HepG2 (cell line): ENCODE data around the gene TBC1D22A. TPM values are rescaled to one million over a fixed set of nuclear protein-coding genes. Genes with fewer than 3 reads are reported as not detected.

Source experiments
- ATAC-seq: fragments of 200-7000 bp; cut with Tn5 transposase; 3 replicates; pipeline ENCODE4 v1.9.1; 2020; ENCODE audit warnings: mild to moderate bottlenecking, moderate library complexity
- BruUV-seq: library from RNA; stranded (reverse); fragments of 400-500 nt; replicated peaks from 2 replicates; lab custom pipeline; 2021; lab: Mats Ljungman, UMichigan
- CTCF ChIA-PET: fragments of 300-600 bp; formaldehyde crosslinking; extraction: SDS; loops from one replicate; lab custom pipeline; 2021; ENCODE audit warnings: low total read pairs, inconsistent platforms, low intra/inter-chr PET ratio; lab: Yijun Ruan, JAX
- POLR2A ChIA-PET: fragments of 350-600 bp; sonication (Branson Sonifier 250); formaldehyde crosslinking; loops from one replicate; lab custom pipeline; 2020; ENCODE audit warnings: antibody characterized with exemption, inconsistent platforms; lab: Yijun Ruan, JAX
- DNase-seq: peaks from one replicate; pipeline ENCODE4 v3.0.0-alpha.2; 2015; ENCODE audit warnings: low spot score
- FAIRE-seq: peaks from 3 replicates; lab custom pipeline; 2011; peaks lifted over from hg19 to GRCh38; lab: Jason Lieb, UNC
- H2AFZ ChIP-seq: one replicate; pipeline ENCODE4 v1.6.1; 2011; ENCODE audit warnings: low read length, inconsistent platforms
- H3K27ac ChIP-seq: fragments of 300-600 bp; 3 replicates; pipeline ENCODE4 v1.8.0; 2011; ENCODE audit warnings: mixed run types, mild to moderate bottlenecking, mixed read lengths, low read length, inconsistent platforms; ENCODE audit not compliant: insufficient read depth; ENCODE audit errors: extremely low read length
- H3K27me3 ChIP-seq, 2 experiments: fragments of 200-600 bp in 1 of 2; 2 replicates in 1 of 2; 3 replicates in 1 of 2; pipeline versions ENCODE4 v1.6.0 to v1.8.0; 2011; ENCODE audit warnings: low read length in 2 of 2, mild to moderate bottlenecking in 2 of 2, moderate library complexity in 2 of 2, inconsistent platforms in 1 of 2; ENCODE audit not compliant: insufficient read depth in 2 of 2, control insufficient read depth in 1 of 2
- H3K36me3 ChIP-seq, 2 experiments: fragments of 200-600 bp in 1 of 2; replicated peaks in 1 of 2; 2 replicates in 1 of 2; 3 replicates in 1 of 2; pipeline versions ENCODE4 v1.5.1 to v1.8.0; 2011; ENCODE audit warnings: low read length in 2 of 2, inconsistent platforms in 1 of 2; ENCODE audit not compliant: insufficient read depth in 2 of 2, control insufficient read depth in 1 of 2
- H3K4me1 ChIP-seq: 2 replicates; pipeline ENCODE4 v1.5.1; 2012; ENCODE audit warnings: low read length, inconsistent platforms; ENCODE audit not compliant: insufficient read depth
- H3K4me2 ChIP-seq: 2 replicates; pipeline ENCODE4 v1.6.0; 2011; ENCODE audit warnings: low read depth, low read length, inconsistent platforms
- H3K4me3 ChIP-seq, 3 experiments: fragments of 200-600 bp in 1 of 3; sonication (generic), shearing (Covaris generic) in 1 of 3; replicated peaks in 1 of 3; 2 replicates each; pipeline ENCODE4 v1.5.1; 2011 to 2016; ENCODE audit warnings: low read length in 3 of 3, inconsistent platforms in 2 of 3, low read depth in 2 of 3, mild to moderate bottlenecking in 2 of 3, control low read depth in 1 of 3, mixed read lengths in 1 of 3; ENCODE audit not compliant: insufficient read depth in 1 of 3
- H3K79me2 ChIP-seq: one replicate; pipeline ENCODE4 v1.6.1; 2011; ENCODE audit warnings: low read length, inconsistent platforms; ENCODE audit not compliant: insufficient read depth
- H3K9ac ChIP-seq: 2 replicates; pipeline ENCODE4 v1.6.0; 2011; ENCODE audit warnings: mild to moderate bottlenecking, low read depth, low read length, inconsistent platforms; ENCODE audit not compliant: insufficient read depth
- H3K9me3 ChIP-seq: 2 replicates; pipeline ENCODE4 v1.5.1; 2012; ENCODE audit warnings: mild to moderate bottlenecking, low read length
- H4K20me1 ChIP-seq: 2 replicates; pipeline ENCODE4 v1.6.0; 2011; ENCODE audit warnings: inconsistent platforms, mild to moderate bottlenecking, low read length, moderate library complexity; ENCODE audit not compliant: insufficient read depth
- BRCA1 ChIP-seq: sonication (generic); formaldehyde crosslinking; IDR thresholded peaks from 2 replicates; pipeline ENCODE4 v1.4.0; 2020; ENCODE audit warnings: missing genetic modification reagents
- BRD4 ChIP-seq: sonication (generic); formaldehyde crosslinking; IDR thresholded peaks from 2 replicates; pipeline ENCODE4 v1.4.0; 2020; ENCODE audit warnings: missing genetic modification reagents
- EED ChIP-seq: sonication (generic); formaldehyde crosslinking; IDR thresholded peaks from 2 replicates; pipeline ENCODE4 v1.5.0; 2020; ENCODE audit warnings: mild to moderate bottlenecking, missing genetic modification reagents
- GFI1 ChIP-seq: sonication (generic); formaldehyde crosslinking; IDR thresholded peaks from 2 replicates; pipeline ENCODE4 v1.5.0; 2020; ENCODE audit warnings: missing genetic modification reagents, mild to moderate bottlenecking, borderline replicate concordance
- HDAC2 ChIP-seq: sonication (generic); formaldehyde crosslinking; IDR thresholded peaks from 2 replicates; pipeline ENCODE4 v1.4.0; 2020; ENCODE audit warnings: missing genetic modification reagents
- HES4 ChIP-seq: sonication (generic); formaldehyde crosslinking; IDR thresholded peaks from 2 replicates; pipeline ENCODE4 v1.9.0; 2021; ENCODE audit warnings: mild to moderate bottlenecking, missing genetic modification reagents, borderline replicate concordance
- HIVEP1 ChIP-seq: sonication (generic); formaldehyde crosslinking; IDR thresholded peaks from 2 replicates; pipeline ENCODE4 v1.4.0; 2020; ENCODE audit warnings: mild to moderate bottlenecking, missing genetic modification reagents
- JARID2 ChIP-seq: sonication (generic); formaldehyde crosslinking; IDR thresholded peaks from 2 replicates; pipeline ENCODE4 v1.8.1; 2023; ENCODE audit warnings: missing genetic modification reagents, inconsistent platforms; ENCODE audit not compliant: insufficient replicate concordance
- KMT2A ChIP-seq: sonication (generic); formaldehyde crosslinking; IDR thresholded peaks from 2 replicates; pipeline ENCODE4 v1.4.0; 2020; ENCODE audit warnings: missing genetic modification reagents
- MEF2D ChIP-seq: sonication (generic); formaldehyde crosslinking; IDR thresholded peaks from 2 replicates; pipeline ENCODE4 v1.5.1; 2020; ENCODE audit warnings: mild to moderate bottlenecking, missing genetic modification reagents
- MZF1 ChIP-seq: sonication (generic); formaldehyde crosslinking; IDR thresholded peaks from 2 replicates; pipeline ENCODE4 v1.8.1; 2023; ENCODE audit warnings: mild to moderate bottlenecking, missing genetic modification reagents, borderline replicate concordance
- NFIC ChIP-seq: IDR thresholded peaks from 2 replicates; pipeline ENCODE4 v1.6.1; 2012; ENCODE audit warnings: mild to moderate bottlenecking, low read length, inconsistent platforms
- PAXIP1 ChIP-seq: sonication (generic); formaldehyde crosslinking; conservative IDR thresholded peaks from 2 replicates; pipeline ENCODE4 v1.4.0; 2020; ENCODE audit warnings: mild to moderate bottlenecking, missing genetic modification reagents, moderate library complexity
- PCBP2 ChIP-seq: fragments of 200-400 bp; formaldehyde crosslinking; optimal IDR thresholded peaks from 2 replicates; pipeline ENCODE3; 2018; ENCODE audit warnings: low read length, low read depth; ENCODE audit not compliant: poor library complexity, severe bottlenecking
- RFXANK ChIP-seq: IDR thresholded peaks from 2 replicates; pipeline ENCODE4 v1.6.1; 2016
- SIN3A ChIP-seq: IDR thresholded peaks from 2 replicates; pipeline ENCODE4 v1.6.1; 2011; ENCODE audit warnings: low read depth, mild to moderate bottlenecking, control low read depth, low read length, borderline replicate concordance
- SRF ChIP-seq: IDR thresholded peaks from 2 replicates; pipeline ENCODE4 v1.6.1; 2011; ENCODE audit warnings: mild to moderate bottlenecking, low read depth, low read length, moderate library complexity
- TEF ChIP-seq: sonication (generic); formaldehyde crosslinking; IDR thresholded peaks from 2 replicates; pipeline ENCODE4 v1.5.0; 2020; ENCODE audit warnings: missing genetic modification reagents
- ZNF558 ChIP-seq: sonication (generic); formaldehyde crosslinking; IDR thresholded peaks from 2 replicates; pipeline ENCODE4 v1.9.0; 2022; ENCODE audit warnings: mild to moderate bottlenecking, missing genetic modification reagents, borderline replicate concordance
- ZNF597 ChIP-seq: sonication (generic); formaldehyde crosslinking; IDR thresholded peaks from 2 replicates; pipeline ENCODE4 v1.5.0; 2020; ENCODE audit warnings: missing genetic modification reagents
- WGBS: methylation state at CpG from one replicate; pipeline ENCODE4 v1.1.6; 2017; ENCODE audit warnings: low lambda C conversion rate; 5-methylcytosine and 5-hydroxymethylcytosine counted together
- in situ Hi-C: cut with HindIII; loops from 2 replicates; pipeline ENCODE4 v1.10.0; 2017; ENCODE audit warnings: low pct_unique_long_range_greater_than_20kb; ENCODE audit not compliant: extremely low pct_ligation_motif_present
- intact Hi-C: fragments of 100-400 bp; cut with micrococcal nuclease; formaldehyde crosslinking; loops from one replicate; pipeline ENCODE4 v1.10.0; 2022; ENCODE audit not compliant: unreplicated experiment
- polyA plus RNA-seq, 8 experiments: library from polyadenylated mRNA; depleted of rRNA in 3 of 8; stranded (reverse) in 7 of 8; unstranded in 1 of 8; fragments of >200 nt; fragmentation: Illumina TruSeq in 4 of 8; extraction: Trizol in 4 of 8; gene quantifications; 2 replicates each; pipeline versions ENCODE4 v1.2.1 to v1.2.3, GENCODE V29; 2011 to 2016; ENCODE audit warnings: low read depth in 4 of 8, missing spikeins in 1 of 8, mixed read lengths in 1 of 8; ENCODE audit not compliant: insufficient read depth in 1 of 8
- total RNA-seq, 5 experiments: library from RNA; depleted of rRNA; stranded (reverse); fragments of >200 nt; fragmentation: Illumina TruSeq; extraction: Trizol; gene quantifications; 2 replicates each; pipeline ENCODE4 v1.2.3, GENCODE V29; 2016; ENCODE audit warnings: low read depth in 1 of 5

TBC1D22A gene
- total and polyA plus RNA-seq, 2 of the 13 experiments (the other 11 are each of a cell fraction or from before 2014, with no cell fraction given) = 17.3 to 18.0 TPM

- Histone ChIP-seq H3K4me2 (peak overlapping the region; percentile 87), H3K27ac (no peak overlapping the region), H4K20me1 (peaks cover 18% of the 10 kb centered on the region), H3K27me3 (no peaks in the 10 kb centered on the region; a peak in 1 of 5 replicates), H3K4me1 (peaks cover 78% of the 10 kb centered on the region), H3K36me3 (peaks cover 0 to 3% of the 10 kb centered on the region in 2 experiments; a peak in 1 of 5 replicates), H3K79me2 (peaks cover 49% of the 10 kb centered on the region), H2AFZ (no peak overlapping the region), H3K9me3 (no peaks in the 10 kb centered on the region), H3K9ac (peak overlapping the region; percentile 81), H3K4me3 (peak overlapping the region in 2 of 3 experiments; percentile 79 to 92; a peak in 4 of 6 replicates)
- intact Hi-C loops (loop anchor here (10.0 kb wide), 1 partner anchor 161 kb away; no protein-coding TSS in a partner anchor), in situ Hi-C loops (no loop called here)
- POLR2A ChIA-PET = interaction anchor here (1.4 kb wide), 3 partner anchors 18 to 27 kb away, joined by 4 to 7 read pairs (median 5); partner anchors contain the start of gene TBC1D22A
- no peak for ATAC-seq
- no peak for DNase-seq
- 87% methylated on average over 3 of the region's 13 CpGs for WGBS
- FAIRE-seq = no peak
- BruUV-seq = no TSS peak
- CTCF ChIA-PET = no interaction called here
- no peak for TF ChIP-seq JARID2 (CRISPR knock-in tag)
- no peak for TF ChIP-seq SRF
- TF ChIP-seq GFI1 = no peak
- 0 out of 2 replicates have a peak, but pooled peaks have one; percentile 20 for TF ChIP-seq HIVEP1 (CRISPR knock-in tag)
- TF ChIP-seq HDAC2 = no peak
- no peak for TF ChIP-seq MEF2D (CRISPR knock-in tag)
- no peak for TF ChIP-seq BRD4 (CRISPR knock-in tag)
- TF ChIP-seq BRCA1 (CRISPR knock-in tag) = no peak
- no peak for TF ChIP-seq PAXIP1 (CRISPR knock-in tag)
- no peak for TF ChIP-seq SIN3A
- TF ChIP-seq EED = no peak
- TF ChIP-seq KMT2A (CRISPR knock-in tag) = 0 out of 2 replicates have a peak, but pooled peaks have one; percentile 13
- no peak for TF ChIP-seq ZNF597 (CRISPR knock-in tag)
- TF ChIP-seq MZF1 (CRISPR knock-in tag) = no peak
- no peak for TF ChIP-seq RFXANK
- no peak for TF ChIP-seq TEF
- 0 out of 2 replicates have a peak, but pooled peaks have one; percentile 57 for TF ChIP-seq ZNF558 (CRISPR knock-in tag)
- no peak for TF ChIP-seq NFIC
- no peak for TF ChIP-seq PCBP2
- TF ChIP-seq HES4 (CRISPR knock-in tag) = no peak
These were observed 26.5 kb upstream of the TBC1D22A start for GRCh38 chr22:46735747-46736608.
